ENCODE measurements around the gene CCDC187.
"Not testable (repeated sequence)": the region's sequence is repeated elsewhere in the genome, so short reads cannot be mapped to it uniquely, and the experiment has no call there.

Gene CCDC187

DNA sequence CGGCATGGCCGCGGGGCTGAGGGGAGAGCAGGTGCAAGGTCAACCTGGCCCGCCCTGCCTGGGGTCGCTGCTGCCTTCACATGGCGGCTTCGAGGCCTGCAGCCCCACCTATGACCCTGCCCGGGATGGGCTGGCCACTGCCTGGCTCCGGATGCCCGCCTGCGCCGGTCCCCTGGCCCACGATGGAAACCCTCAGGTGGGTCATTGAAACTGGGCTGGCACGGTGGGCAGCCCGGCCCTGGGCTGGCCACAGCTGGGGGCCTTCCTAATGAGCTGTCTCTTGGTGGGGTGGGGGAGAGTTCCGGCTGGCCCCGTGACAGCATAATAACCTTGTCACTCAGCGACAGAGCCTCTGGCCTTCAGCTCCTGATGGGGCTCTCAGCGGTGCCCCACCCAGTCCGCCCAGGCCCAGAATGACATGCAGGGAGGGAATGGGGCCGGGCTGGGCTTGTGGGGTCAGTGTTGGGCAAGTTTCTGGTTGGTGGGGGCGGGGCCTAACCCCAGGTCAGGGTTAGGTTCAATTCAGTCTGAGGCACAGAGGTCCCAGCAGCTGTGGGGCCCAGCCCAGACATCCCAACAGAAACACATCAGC is at the start of gene CCDC187:
Gene CCDC187 (minus strand): TSS at position 270 of the 592 bp plus-strand sequence. CDS start 264 bp downstream, at position 6.
- no peak for DNase-seq (ENCODE audit: low spot score)

DNA sequence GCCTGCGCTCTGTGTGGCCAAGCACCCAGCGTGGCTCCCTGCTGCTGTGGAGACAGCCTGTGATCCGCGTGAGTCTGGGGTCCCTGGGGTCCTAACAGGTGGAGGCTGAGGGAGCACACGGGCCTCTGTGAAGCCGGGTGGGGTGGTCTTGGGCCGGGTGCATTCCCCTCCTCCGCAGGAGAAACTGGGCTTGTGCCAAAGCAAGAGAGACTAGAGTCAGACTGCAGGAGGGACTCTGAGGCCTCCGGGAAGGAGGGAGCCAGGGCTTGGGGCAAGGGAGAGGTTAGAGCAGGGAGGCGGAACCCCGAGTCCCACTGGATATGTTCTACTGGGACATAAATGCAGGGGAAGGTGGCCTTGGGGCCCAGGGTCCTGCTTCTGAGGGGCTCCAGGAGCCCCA is 49.2 kb upstream of the CCDC187 start:
- DNase-seq (ENCODE audit: low spot score) = no peak

DNA sequence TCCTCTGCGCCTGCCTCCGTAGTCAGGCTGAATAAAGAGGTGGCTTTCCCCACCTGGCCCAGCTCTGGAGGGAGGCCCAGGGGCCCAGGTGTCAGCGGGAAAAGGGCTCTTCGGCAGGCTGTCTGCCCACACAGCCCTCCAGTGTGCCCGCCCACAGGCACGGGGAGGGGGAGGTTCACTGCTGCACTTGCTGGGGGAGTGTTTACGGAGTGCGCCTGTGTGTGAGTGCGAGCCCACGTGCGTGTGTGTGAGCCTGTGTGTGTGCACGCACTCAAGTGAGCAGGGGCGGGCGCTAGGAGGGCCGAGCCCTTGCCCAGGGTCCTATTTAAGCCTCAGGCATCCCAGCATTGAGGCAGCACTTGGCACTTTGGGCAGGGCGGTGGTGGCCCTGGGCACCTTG is 48.8 kb upstream of the CCDC187 start:
- DNase-seq (ENCODE audit: low spot score) = no peak

DNA sequence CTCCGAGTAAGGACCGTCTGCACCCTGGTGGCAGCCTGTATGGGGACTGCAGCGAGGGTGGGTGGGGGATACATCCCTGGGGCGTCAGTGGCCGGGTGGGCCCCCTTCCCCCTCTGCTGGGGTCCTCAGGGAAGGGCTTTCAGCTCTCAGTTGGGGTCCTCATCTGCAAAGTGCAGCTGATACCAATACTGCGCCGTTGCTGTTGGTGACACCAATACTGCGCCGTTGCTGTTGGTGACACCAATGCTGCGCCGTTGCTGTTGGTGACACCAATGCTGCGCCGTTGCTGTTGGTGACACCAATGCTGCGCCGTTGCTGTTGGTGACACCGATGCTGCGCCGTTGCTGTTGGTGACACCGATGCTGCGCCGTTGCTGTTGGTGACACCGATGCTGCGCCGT is 48.0 kb upstream of the CCDC187 start:
- DNase-seq (ENCODE audit: low spot score) = not testable (repeated sequence)

- no peak for DNase-seq (ENCODE audit: low spot score)
Observed at GRCh38 chr9:136351252-136351800, 47.4 kb upstream of the CCDC187 start.

- DNase-seq (ENCODE audit: low spot score) = no peak
Observed at GRCh38 chr9:136349546-136349945, 45.7 kb upstream of the CCDC187 start.

DNA sequence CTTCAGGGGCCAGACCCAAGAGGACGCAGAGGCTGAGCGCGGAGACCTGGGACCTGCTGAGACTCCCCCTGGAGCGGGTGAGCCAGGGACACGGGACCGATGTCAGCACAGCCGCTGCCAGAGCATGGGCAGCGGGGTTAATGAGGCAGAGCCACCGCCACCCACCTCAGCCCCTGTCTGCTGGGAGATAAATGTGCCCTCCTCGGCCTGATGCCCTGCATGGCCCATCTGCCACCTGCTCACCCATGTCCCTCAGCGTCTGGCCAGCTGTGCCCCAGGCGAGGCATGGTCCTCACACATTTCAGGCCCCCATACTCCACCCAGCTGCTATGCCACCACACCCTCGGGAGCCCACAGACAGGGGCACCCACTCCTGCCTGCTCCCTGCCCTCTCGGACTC is 44.8 kb upstream of the CCDC187 start:
- DNase-seq (ENCODE audit: low spot score) = no peak

DNA sequence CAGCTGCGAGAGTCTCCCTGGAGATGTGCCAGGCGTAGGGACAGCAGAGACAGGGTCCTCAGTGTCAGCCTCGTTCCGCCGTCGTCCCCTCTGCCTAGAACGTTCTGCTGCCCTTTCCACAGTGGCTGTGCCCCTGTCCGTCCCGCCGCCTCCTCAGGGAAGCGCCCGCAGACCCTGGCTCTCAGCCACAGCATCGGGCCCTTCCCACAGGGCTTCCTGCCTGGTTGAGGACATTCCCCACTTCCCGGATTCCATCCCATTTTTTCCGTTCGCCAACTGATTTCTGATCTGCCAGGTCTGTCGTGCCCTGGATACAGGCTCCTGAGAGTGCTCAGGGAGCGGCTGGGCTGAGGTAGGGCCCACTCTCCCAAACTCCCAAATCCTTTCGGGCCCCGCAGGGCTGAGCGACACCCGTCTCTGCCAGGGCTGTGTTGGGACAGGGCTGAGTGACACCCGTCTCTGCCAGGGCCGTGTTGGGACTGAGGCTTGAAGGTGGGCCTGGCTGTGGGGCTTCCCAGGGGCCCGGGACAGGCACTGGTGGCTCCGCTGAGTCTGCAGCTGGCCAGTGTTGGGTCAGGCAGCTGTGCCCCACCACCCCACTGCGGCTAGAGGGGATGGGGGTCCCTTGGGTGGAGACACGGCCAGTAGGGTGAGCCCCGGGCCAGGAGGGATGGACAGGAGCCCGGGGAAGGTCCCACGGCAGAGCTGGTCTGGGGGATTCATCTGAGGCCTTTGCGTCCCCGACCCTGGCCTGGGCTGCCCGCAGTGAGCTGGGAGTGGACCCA is 43.8 kb upstream of the CCDC187 start:
- DNase-seq (ENCODE audit: low spot score) = no peak

- no peak for DNase-seq (ENCODE audit: low spot score)
Observed at GRCh38 chr9:136346927-136347465, 43.1 kb upstream of the CCDC187 start.

- no peak for DNase-seq (ENCODE audit: low spot score)
Observed at GRCh38 chr9:136346157-136346481, 42.2 kb upstream of the CCDC187 start.

GRCh38 chr9:136345281-136346156 is 41.6 kb upstream of the CCDC187 start:
- DNase-seq (ENCODE audit: low spot score) = peak; percentile 79

DNA sequence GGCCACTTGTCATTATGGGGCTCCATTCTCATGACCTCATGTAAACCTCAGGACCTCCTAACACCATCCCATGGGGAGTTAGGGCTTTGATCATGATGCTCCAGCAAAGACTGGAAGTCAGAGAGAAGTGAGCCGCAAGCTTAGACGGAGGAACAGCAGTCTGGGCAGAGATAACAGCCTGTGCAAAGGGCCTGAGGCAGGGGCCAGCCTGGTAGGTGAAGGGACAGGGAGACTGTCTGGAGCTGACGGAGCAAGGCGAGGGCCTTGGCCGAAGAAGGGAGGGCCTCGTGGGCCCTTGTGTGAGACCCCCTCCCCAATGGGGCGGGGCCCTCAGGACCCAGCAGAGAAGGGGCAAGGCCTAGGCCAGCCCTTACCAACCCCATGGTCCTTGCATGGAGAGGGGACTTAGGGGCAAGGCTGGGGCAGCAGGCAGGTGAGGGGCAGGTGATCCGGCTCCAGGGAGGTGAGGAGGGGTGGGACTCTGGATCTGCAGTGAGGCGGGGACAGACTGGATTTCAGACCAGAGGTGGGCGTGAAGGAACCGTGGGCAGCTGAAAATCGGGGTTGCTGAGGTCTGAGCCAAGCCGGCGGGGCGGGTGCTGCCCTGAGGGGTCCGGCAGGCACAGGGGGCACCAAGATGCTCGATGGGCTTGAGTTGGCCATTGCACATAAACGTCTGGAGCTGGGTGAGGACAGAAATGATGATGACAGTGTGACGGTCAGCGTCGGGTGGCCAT is 40.8 kb upstream of the CCDC187 start:
- DNase-seq (ENCODE audit: low spot score) = no peak

GRCh38 chr9:136343884-136344269 is 40.0 kb upstream of the CCDC187 start:
- DNase-seq (ENCODE audit: low spot score) = no peak

DNA sequence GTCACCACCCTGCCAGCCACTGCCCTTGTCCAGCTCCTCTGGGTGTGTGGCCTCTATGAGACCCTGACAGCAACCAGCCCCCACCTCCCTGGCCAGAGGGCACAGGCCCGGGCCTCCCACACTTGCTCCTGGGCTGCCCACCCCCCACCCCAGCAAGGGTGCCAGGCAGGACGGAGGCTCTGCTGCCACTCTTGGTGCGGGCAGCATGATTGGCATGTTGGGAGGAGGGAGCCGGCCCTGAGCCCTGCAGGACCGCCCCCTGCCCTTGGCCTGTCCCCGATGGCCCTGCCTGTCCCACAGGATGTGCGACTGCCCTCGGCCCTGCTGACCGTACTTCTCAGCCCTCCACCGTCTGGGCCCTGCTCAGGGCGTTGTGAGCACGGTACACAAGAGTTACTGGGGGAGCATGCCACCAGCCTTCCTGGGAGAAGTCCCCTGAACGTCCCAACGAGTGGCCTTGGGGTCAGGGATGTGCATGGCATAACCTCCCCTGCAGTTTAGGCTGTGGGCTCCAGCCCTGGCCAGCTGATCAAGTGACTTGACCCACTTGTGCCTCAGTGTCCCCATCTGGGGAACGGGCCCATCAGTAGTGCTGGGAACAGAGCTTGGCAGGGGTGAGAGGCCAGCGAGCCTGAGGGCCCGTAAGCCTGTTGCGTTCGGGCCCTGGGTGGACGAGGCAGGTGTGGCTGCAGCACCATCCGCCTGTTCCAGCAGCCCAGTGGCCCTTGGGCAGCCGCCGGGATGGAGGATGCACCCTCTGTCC is 39.4 kb upstream of the CCDC187 start:
- no peak for DNase-seq (ENCODE audit: low spot score)

GRCh38 chr9:136342181-136343120 is 38.6 kb upstream of the CCDC187 start:
- DNase-seq (ENCODE audit: low spot score) = peak; percentile 91

DNA sequence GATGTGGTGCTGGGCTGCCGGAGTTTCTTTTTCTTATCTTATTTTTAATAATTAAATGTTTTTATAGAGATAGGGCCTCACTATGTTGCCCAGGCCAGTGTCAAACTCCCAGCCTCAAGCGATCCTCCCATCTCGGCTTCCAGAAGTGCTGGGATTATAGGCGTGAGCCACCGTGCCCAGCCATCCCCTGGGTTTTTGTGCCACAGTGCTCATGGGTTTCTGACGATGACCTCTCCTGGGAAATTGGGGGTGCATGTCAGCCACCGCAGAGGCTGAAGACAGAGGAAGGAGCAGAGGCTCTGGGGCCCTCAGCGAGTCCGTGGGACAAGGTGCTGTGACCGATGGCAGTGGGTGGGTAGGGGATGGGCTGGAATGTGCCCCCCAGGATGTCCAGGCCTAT is 37.9 kb upstream of the CCDC187 start:
- DNase-seq (ENCODE audit: low spot score) = no peak

DNA sequence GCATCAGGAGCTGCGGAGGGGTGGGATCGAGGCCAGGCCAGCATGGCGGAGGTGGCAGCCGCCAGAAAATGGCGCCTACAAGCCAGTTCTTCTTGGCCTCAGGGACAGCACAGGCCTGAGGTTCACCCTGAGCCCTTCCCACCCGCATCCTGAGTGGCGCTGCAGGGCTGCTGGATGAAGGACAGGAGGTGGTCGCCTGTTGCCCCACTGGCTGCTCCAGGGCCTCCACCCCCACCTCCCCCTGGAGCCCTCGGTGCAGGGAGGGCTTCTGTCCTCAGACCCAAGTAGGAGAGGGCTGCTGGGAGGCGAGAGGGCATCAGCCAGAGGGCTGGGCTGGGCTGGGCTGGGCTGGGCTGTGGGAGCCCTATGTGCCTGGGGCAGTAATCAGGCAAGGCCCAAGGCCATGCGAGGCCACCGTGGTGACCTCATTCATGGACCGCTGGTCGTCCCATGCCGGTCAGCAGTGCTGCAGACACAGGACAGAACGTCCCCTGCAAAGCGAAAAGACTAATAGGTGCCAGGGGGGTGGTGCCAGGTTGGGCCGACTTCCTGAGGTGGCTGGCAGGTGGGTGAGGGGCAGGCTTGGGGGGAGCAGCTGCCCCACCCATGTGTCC is 37.3 kb upstream of the CCDC187 start:
- DNase-seq (ENCODE audit: low spot score) = no peak

- DNase-seq (ENCODE audit: low spot score) = no peak
Observed at GRCh38 chr9:136340356-136341041, 36.6 kb upstream of the CCDC187 start.

- no peak for DNase-seq (ENCODE audit: low spot score)
Observed at GRCh38 chr9:136339958-136340310, 36.0 kb upstream of the CCDC187 start.
